Trophoblast cell (in vitro differentiated cells and primary cell): ENCODE results near the gene MKLN1.

Experiments used
- DNase-seq, 2 donors: peaks; one replicate each; pipeline ENCODE4 v3.0.0-alpha.2; 2016
- H2AFZ ChIP-seq: 2 replicates; pipeline ENCODE4 v1.6.1; 2013; ENCODE audit warnings: low read length, moderate library complexity, mild to moderate bottlenecking; ENCODE audit not compliant: insufficient read depth, poor library complexity
- H2AK5ac ChIP-seq: 2 replicates; pipeline ENCODE4 v1.6.1; 2013; ENCODE audit warnings: mild to moderate bottlenecking, low read length
- H2BK120ac ChIP-seq: 2 replicates; pipeline ENCODE4 v1.6.1; 2013; ENCODE audit warnings: low read length, mild to moderate bottlenecking, moderate library complexity; ENCODE audit not compliant: insufficient read depth, poor library complexity
- H2BK12ac ChIP-seq: 2 replicates; pipeline ENCODE4 v1.6.1; 2013; ENCODE audit warnings: mild to moderate bottlenecking, low read length, moderate library complexity
- H2BK5ac ChIP-seq: 2 replicates; pipeline ENCODE4 v1.6.1; 2013; ENCODE audit warnings: low read length, low read depth, moderate library complexity, mild to moderate bottlenecking; ENCODE audit not compliant: poor library complexity
- H3K14ac ChIP-seq: 2 replicates; pipeline ENCODE4 v1.6.1; 2013; ENCODE audit warnings: mild to moderate bottlenecking, low read length
- H3K18ac ChIP-seq: 2 replicates; pipeline ENCODE4 v1.6.1; 2013; ENCODE audit warnings: mild to moderate bottlenecking, low read length
- H3K23ac ChIP-seq: 2 replicates; pipeline ENCODE4 v1.6.1; 2013; ENCODE audit warnings: low read length
- H3K27ac ChIP-seq: 2 replicates; pipeline ENCODE4 v1.5.1; 2013; ENCODE audit warnings: low read depth, mild to moderate bottlenecking, inconsistent platforms, low read length, moderate library complexity
- H3K27me3 ChIP-seq: 2 replicates; pipeline ENCODE4 v1.6.1; 2013; ENCODE audit warnings: inconsistent platforms, mild to moderate bottlenecking, low read length, moderate library complexity; ENCODE audit not compliant: insufficient read depth
- H3K36me3 ChIP-seq, 2 experiments: 1 replicate in 1 of 2; 2 replicates in 1 of 2; pipeline ENCODE4 v1.6.1; 2013; ENCODE audit warnings: low read length in 2 of 2, mild to moderate bottlenecking in 2 of 2, moderate library complexity in 1 of 2; ENCODE audit not compliant: insufficient read depth in 2 of 2, control insufficient read depth in 1 of 2
- H3K4ac ChIP-seq: 2 replicates; pipeline ENCODE4 v1.6.1; 2013; ENCODE audit warnings: low read depth, mild to moderate bottlenecking, low read length, moderate library complexity
- H3K4me1 ChIP-seq, 2 experiments: 1 replicate in 1 of 2; 2 replicates in 1 of 2; pipeline ENCODE4 v1.6.1; 2013; ENCODE audit warnings: low read length in 2 of 2, mild to moderate bottlenecking in 2 of 2, moderate library complexity in 1 of 2; ENCODE audit not compliant: insufficient read depth in 2 of 2, control insufficient read depth in 1 of 2
- H3K4me2 ChIP-seq: 2 replicates; pipeline ENCODE4 v1.6.1; 2013; ENCODE audit warnings: inconsistent platforms, mild to moderate bottlenecking, low read length, moderate library complexity
- H3K4me3 ChIP-seq: 2 replicates; pipeline ENCODE4 v1.5.1; 2013; ENCODE audit warnings: mild to moderate bottlenecking, low read depth, low read length, inconsistent platforms
- H3K79me1 ChIP-seq: one replicate; pipeline ENCODE4 v1.6.1; 2013; ENCODE audit warnings: low read length
- H3K79me2 ChIP-seq: 2 replicates; pipeline ENCODE4 v1.6.1; 2013; ENCODE audit warnings: low read length, mild to moderate bottlenecking; ENCODE audit not compliant: control insufficient read depth, insufficient read depth, poor library complexity
- H3K9ac ChIP-seq: 2 replicates; pipeline ENCODE4 v1.6.1; 2013; ENCODE audit warnings: mild to moderate bottlenecking, low read length
- H3K9me3 ChIP-seq: 2 replicates; pipeline ENCODE4 v1.6.1; 2013; ENCODE audit warnings: low read depth, mild to moderate bottlenecking, control low read depth, inconsistent platforms, low read length; ENCODE audit not compliant: insufficient read depth
- H4K12ac ChIP-seq: 2 replicates; pipeline ENCODE4 v1.6.1; 2013; ENCODE audit warnings: low read depth, mild to moderate bottlenecking, low read length, moderate library complexity
- H4K8ac ChIP-seq: 2 replicates; pipeline ENCODE4 v1.6.1; 2013; ENCODE audit warnings: low read depth, mild to moderate bottlenecking, low read length, moderate library complexity
- H4K91ac ChIP-seq: one replicate; pipeline ENCODE4 v1.6.1; 2013; ENCODE audit warnings: low read depth, mild to moderate bottlenecking, low read length, moderate library complexity
- WGBS: extraction: QIAGEN DNeasy Blood & Tissue Kit; methylation state at CpG from one replicate; pipeline ENCODE4 v1.1.7; 2013; ENCODE audit warnings: missing lambda C conversion rate; ENCODE audit not compliant: insufficient read length, insufficient coverage; ENCODE audit errors: extremely low coverage; 5-methylcytosine and 5-hydroxymethylcytosine counted together

MKLN1 gene

GRCh38 chr7:131508754-131509486 is 181.2 kb downstream of the MKLN1 start:
- peaks cover 46 to 56% of the 10 kb centered on the region in 2 experiments for H3K36me3 ChIP-seq
- H3K18ac ChIP-seq, result no peak overlapping the region
- H3K4me2 ChIP-seq, result no peak overlapping the region
- no peak overlapping the region for H4K91ac ChIP-seq
- H4K12ac ChIP-seq, result no peak overlapping the region
- no peak overlapping the region for H3K14ac ChIP-seq
- no peak overlapping the region for H4K8ac ChIP-seq
- no peaks in the 10 kb centered on the region for H3K79me2 ChIP-seq
- H2AK5ac ChIP-seq, result no peak overlapping the region
- no CpG with 5 or more reads among the region's 10 CpGs for WGBS
- H3K23ac ChIP-seq, result no peak overlapping the region
- H3K27ac ChIP-seq, result no peak overlapping the region
- H2BK5ac ChIP-seq, result no peak overlapping the region
- H3K9ac ChIP-seq, result no peak overlapping the region
- no peak overlapping the region for H2AFZ ChIP-seq
- H3K4me3 ChIP-seq, result no peak overlapping the region
- no peaks in the 10 kb centered on the region for H3K79me1 ChIP-seq
- no peak overlapping the region for H3K4ac ChIP-seq
- DNase-seq, result no peak
- no peaks in the 10 kb centered on the region for H3K27me3 ChIP-seq
- no peaks in the 10 kb centered on the region for H3K9me3 ChIP-seq
- peaks cover 2% of the 10 kb centered on the region in 2 experiments for H3K4me1 ChIP-seq
- H2BK120ac ChIP-seq, result no peak overlapping the region
- no peak overlapping the region for H2BK12ac ChIP-seq

GRCh38 chr7:131509781-131510180 is 182.1 kb downstream of the MKLN1 start:
- no peaks in the 10 kb centered on the region for H3K79me2 ChIP-seq
- H4K12ac ChIP-seq, result no peak overlapping the region
- DNase-seq, result no peak
- H2AK5ac ChIP-seq, result no peak overlapping the region
- H3K9ac ChIP-seq, result no peak overlapping the region
- H3K14ac ChIP-seq, result no peak overlapping the region
- H2BK120ac ChIP-seq, result no peak overlapping the region
- H2BK5ac ChIP-seq, result no peak overlapping the region
- no peaks in the 10 kb centered on the region for H3K27me3 ChIP-seq
- H3K36me3 ChIP-seq, result peaks cover 37 to 47% of the 10 kb centered on the region in 2 experiments
- no peak overlapping the region for H4K91ac ChIP-seq
- no peaks in the 10 kb centered on the region for H3K9me3 ChIP-seq
- H3K4ac ChIP-seq, result no peak overlapping the region
- H3K4me2 ChIP-seq, result no peak overlapping the region
- no peaks in the 10 kb centered on the region for H3K79me1 ChIP-seq
- no peak overlapping the region for H3K18ac ChIP-seq
- peaks cover 2% of the 10 kb centered on the region in 2 experiments for H3K4me1 ChIP-seq
- H3K4me3 ChIP-seq, result no peak overlapping the region
- WGBS, result no CpG with 5 or more reads among the region's 8 CpGs
- no peak overlapping the region for H2BK12ac ChIP-seq
- H2AFZ ChIP-seq, result no peak overlapping the region
- no peak overlapping the region for H4K8ac ChIP-seq
- no peak overlapping the region for H3K27ac ChIP-seq
- H3K23ac ChIP-seq, result no peak overlapping the region

GRCh38 chr7:131511071-131511470 is 183.4 kb downstream of the MKLN1 start:
- no peak overlapping the region for H2AK5ac ChIP-seq
- no peak overlapping the region for H4K91ac ChIP-seq
- no peaks in the 10 kb centered on the region for H3K79me1 ChIP-seq
- no peak overlapping the region for H2BK120ac ChIP-seq
- no peak overlapping the region for H3K14ac ChIP-seq
- no peaks in the 10 kb centered on the region for H3K9me3 ChIP-seq
- no peak overlapping the region for H2BK5ac ChIP-seq
- no peak overlapping the region for H3K9ac ChIP-seq
- no peak overlapping the region for H4K8ac ChIP-seq
- H2BK12ac ChIP-seq, result no peak overlapping the region
- no CpG with 5 or more reads among the region's 9 CpGs for WGBS
- H3K4ac ChIP-seq, result no peak overlapping the region
- no peaks in the 10 kb centered on the region for H3K79me2 ChIP-seq
- H2AFZ ChIP-seq, result no peak overlapping the region
- H3K4me1 ChIP-seq, result peaks cover 2% of the 10 kb centered on the region in 2 experiments
- no peak overlapping the region for H4K12ac ChIP-seq
- peaks cover 27 to 37% of the 10 kb centered on the region in 2 experiments for H3K36me3 ChIP-seq
- H3K27me3 ChIP-seq, result no peaks in the 10 kb centered on the region
- no peak overlapping the region for H3K27ac ChIP-seq
- no peak overlapping the region for H3K4me3 ChIP-seq
- no peak overlapping the region for H3K23ac ChIP-seq
- H3K4me2 ChIP-seq, result no peak overlapping the region
- no peak overlapping the region for H3K18ac ChIP-seq
- no peak for DNase-seq

GRCh38 chr7:131511774-131512535 is 184.3 kb downstream of the MKLN1 start:
- Histone ChIP-seq H3K79me1 (no peaks in the 10 kb centered on the region), H4K12ac (no peak overlapping the region), H3K23ac (no peak overlapping the region), H3K9me3 (no peaks in the 10 kb centered on the region), H3K18ac (no peak overlapping the region), H4K91ac (no peak overlapping the region), H2BK5ac (no peak overlapping the region), H3K4ac (no peak overlapping the region), H2AK5ac (no peak overlapping the region), H3K4me2 (no peak overlapping the region), H3K14ac (no peak overlapping the region), H3K9ac (no peak overlapping the region), H3K27me3 (no peaks in the 10 kb centered on the region), H2AFZ (no peak overlapping the region), H2BK120ac (no peak overlapping the region), H3K79me2 (no peaks in the 10 kb centered on the region), H4K8ac (no peak overlapping the region), H2BK12ac (no peak overlapping the region), H3K27ac (no peak overlapping the region), H3K4me1 (peaks cover 2% of the 10 kb centered on the region in 2 experiments), H3K4me3 (no peak overlapping the region), H3K36me3 (peaks cover 20 to 29% of the 10 kb centered on the region in 2 experiments)
- DNase-seq, result no peak
- WGBS, result no CpG with 5 or more reads among the region's 15 CpGs
